ENCODE data around the gene PLSCR5. TPM values are rescaled to one million over a fixed set of nuclear protein-coding genes. Genes with fewer than 3 reads are reported as not detected.

The PLSCR5 gene
- not detected for total RNA-seq

GRCh38 chr3:146605106-146605505 lies at the start of gene PLSCR5:
Gene PLSCR5 (minus strand): TSS chr3:146605346. CDS start chr3:146605212, 134 bp downstream.
- TF ChIP-seq POLR2A (IDR thresholded peaks at IDR 0.05), result no peak
- TF ChIP-seq, protein P1, sequence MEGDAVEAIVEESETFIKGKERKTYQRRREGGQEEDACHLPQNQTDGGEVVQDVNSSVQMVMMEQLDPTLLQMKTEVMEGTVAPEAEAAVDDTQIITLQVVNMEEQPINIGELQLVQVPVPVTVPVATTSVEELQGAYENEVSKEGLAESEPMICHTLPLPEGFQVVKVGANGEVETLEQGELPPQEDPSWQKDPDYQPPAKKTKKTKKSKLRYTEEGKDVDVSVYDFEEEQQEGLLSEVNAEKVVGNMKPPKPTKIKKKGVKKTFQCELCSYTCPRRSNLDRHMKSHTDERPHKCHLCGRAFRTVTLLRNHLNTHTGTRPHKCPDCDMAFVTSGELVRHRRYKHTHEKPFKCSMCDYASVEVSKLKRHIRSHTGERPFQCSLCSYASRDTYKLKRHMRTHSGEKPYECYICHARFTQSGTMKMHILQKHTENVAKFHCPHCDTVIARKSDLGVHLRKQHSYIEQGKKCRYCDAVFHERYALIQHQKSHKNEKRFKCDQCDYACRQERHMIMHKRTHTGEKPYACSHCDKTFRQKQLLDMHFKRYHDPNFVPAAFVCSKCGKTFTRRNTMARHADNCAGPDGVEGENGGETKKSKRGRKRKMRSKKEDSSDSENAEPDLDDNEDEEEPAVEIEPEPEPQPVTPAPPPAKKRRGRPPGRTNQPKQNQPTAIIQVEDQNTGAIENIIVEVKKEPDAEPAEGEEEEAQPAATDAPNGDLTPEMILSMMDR (IDR thresholded peaks at IDR 0.05), result no peak
- intact Hi-C loops (cut with DNase I; ENCODE audit: low total_unique reads), result no loop called here
- no peak within 1 kb of the TSS for H3K4me3 ChIP-seq (ENCODE audit: low read depth, poor library complexity, severe bottlenecking)
- DNase-seq (ENCODE audit: low spot score in 2 of 2), result no peak
- 39 to 42% methylated on average over 3 of the region's 3 CpGs for WGBS, 2 donors

DNA sequence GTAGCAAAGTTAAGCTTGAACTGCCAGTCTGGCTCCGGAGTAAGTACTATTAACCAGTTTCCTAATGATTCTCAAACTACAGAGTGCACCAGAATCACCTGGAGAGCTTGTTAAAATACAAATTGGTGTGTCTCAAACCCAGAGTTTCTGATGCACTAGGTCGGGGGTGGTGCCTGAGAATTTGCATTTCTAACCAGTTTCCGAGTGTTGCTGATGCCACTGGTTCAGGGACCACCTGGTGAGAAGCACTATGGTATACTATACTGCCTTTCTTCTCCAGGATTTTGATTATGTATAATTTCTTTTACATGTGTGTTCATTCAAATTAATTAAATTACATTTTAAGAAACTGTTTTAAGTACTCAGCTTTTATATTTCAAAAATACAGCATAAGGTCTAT lies 48.8 kb upstream of the PLSCR5 start:
- no peak for DNase-seq (ENCODE audit: low spot score in 2 of 2)
- no peak for TF ChIP-seq POLR2A (IDR thresholded peaks at IDR 0.05)
- TF ChIP-seq, protein P1 (IDR thresholded peaks at IDR 0.05), result no peak
- 73 to 82% methylated on average over 3 of the region's 3 CpGs for WGBS, 2 donors
- intact Hi-C loops (cut with DNase I; ENCODE audit: low total_unique reads), result no loop called here
- H3K4me3 ChIP-seq (ENCODE audit: low read depth, poor library complexity, severe bottlenecking), result no peak overlapping the region

DNA sequence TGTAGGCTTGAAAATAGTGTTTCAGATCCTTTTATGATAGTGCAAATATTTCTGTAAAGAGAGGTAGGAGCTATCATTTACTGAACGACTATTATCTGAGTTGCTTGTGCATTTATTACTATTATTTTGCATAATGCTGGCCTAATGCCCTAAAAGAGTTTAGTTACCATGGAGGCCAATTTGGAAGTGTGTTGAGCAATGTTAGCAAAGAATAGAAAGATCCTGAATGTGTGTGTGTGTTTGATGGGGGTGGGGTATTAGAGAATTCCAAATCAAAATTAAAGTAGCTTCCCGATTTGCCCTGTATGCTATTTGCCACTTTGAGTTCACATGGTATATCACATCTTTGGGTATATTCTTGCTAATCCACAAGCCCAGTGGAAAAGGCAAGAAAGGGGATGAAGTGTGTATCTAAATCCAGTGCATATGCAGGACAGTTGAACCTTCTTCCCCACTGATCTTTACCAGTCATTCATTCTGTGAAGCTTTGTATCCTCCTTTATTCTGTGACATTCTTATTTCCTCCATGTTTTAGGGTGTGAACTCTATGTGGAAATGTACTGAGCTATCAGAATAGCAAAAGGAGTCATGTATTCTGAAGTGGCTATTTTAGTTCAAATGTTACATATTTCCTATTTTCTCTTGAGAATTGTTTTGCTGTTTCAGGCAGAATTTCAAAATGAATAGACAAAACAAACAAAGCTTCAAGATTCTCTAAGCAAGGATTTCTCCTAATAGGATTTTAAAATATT lies 45.7 kb upstream of the PLSCR5 start:
- WGBS, 2 donors, result 60 to 66% methylated on average over 2 of the region's 2 CpGs
- H3K4me3 ChIP-seq (ENCODE audit: low read depth, poor library complexity, severe bottlenecking), result no peak overlapping the region
- intact Hi-C loops (cut with DNase I; ENCODE audit: low total_unique reads), result no loop called here
- DNase-seq (ENCODE audit: low spot score in 2 of 2), result no peak
- TF ChIP-seq, protein P1 (IDR thresholded peaks at IDR 0.05), result no peak
- no peak for TF ChIP-seq POLR2A (IDR thresholded peaks at IDR 0.05)

DNA sequence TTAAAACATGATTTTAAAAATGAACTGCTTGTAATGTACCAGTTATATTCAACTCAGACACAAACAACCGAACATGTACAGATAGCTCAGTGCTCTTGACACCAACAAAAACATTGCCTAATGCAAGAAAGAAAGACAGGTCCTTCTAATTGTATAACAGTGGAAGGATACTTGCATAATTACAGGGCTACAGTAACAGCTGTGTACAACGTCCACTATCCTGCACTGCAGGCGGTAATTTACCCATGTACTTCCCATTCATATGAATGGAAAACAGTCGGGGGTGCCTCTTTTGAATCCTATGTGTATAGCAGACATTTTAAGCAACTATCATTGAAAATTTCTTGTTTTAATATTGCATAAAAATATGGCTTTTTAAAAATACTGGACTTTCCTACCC lies 41.1 kb upstream of the PLSCR5 start:
- DNase-seq (ENCODE audit: low spot score in 2 of 2), result no peak
- 66 to 69% methylated on average over 4 of the region's 4 CpGs for WGBS, 2 donors
- intact Hi-C loops (cut with DNase I; ENCODE audit: low total_unique reads), result no loop called here
- H3K4me3 ChIP-seq (ENCODE audit: low read depth, poor library complexity, severe bottlenecking), result no peak overlapping the region
- no peak for TF ChIP-seq POLR2A (IDR thresholded peaks at IDR 0.05)
- TF ChIP-seq, protein P1 (IDR thresholded peaks at IDR 0.05), result no peak

- TF ChIP-seq POLR2A (IDR thresholded peaks at IDR 0.05), result no peak
- TF ChIP-seq, protein P1 (IDR thresholded peaks at IDR 0.05), result no peak
- WGBS, 2 donors, result 19% methylated on average over 3 of the region's 3 CpGs
- H3K4me3 ChIP-seq (ENCODE audit: low read depth, poor library complexity, severe bottlenecking), result no peak overlapping the region
- no peak for DNase-seq (ENCODE audit: low spot score in 2 of 2)
- intact Hi-C loops (cut with DNase I; ENCODE audit: low total_unique reads), result no loop called here
Measured at GRCh38 chr3:146640955-146641867, 36.1 kb upstream of the PLSCR5 start.

All from lower leg skin (tissue), 4 donors.